ENCODE results near the gene CDH15. TPM values are rescaled to one million over a fixed set of nuclear protein-coding genes. Genes with fewer than 3 reads are reported as not detected.

Gene CDH15
- total RNA-seq, 1 donor from 2014 or later, result not detected

- Mint-ChIP-seq H3K27ac (no peak overlapping the region), H3K36me3 (ENCODE audit: low read depth) (peaks cover 40% of the 10 kb centered on the region)
These were observed 27.5 kb upstream of the CDH15 start for GRCh38 chr16:89143911-89144675.

GRCh38 chr16:89144681-89145080, 26.9 kb upstream of the CDH15 start:
- Mint-ChIP-seq H3K36me3 (ENCODE audit: low read depth) (peaks cover 45% of the 10 kb centered on the region), H3K9me3 (peaks cover 12% of the 10 kb centered on the region), H3K27me3 (ENCODE audit: low read depth) (no peaks in the 10 kb centered on the region), H3K4me1 (ENCODE audit: low read depth) (no peaks in the 10 kb centered on the region), H3K27ac (no peak overlapping the region), H3K4me3 (ENCODE audit: low read depth) (no peak overlapping the region)
- DNase-seq (ENCODE audit: low spot score), result no peak
- intact Hi-C loops (cut with micrococcal nuclease), result no loop called here

More at GRCh38 chr16:89143911-89144675, 27.5 kb upstream of the CDH15 start:
- peaks cover 6% of the 10 kb centered on the region for H3K9me3 Mint-ChIP-seq
- H3K27me3 Mint-ChIP-seq (ENCODE audit: low read depth), result no peaks in the 10 kb centered on the region
- DNase-seq (ENCODE audit: low spot score), result no peak
- no peaks in the 10 kb centered on the region for H3K4me1 Mint-ChIP-seq (ENCODE audit: low read depth)
- H3K4me3 Mint-ChIP-seq (ENCODE audit: low read depth), result no peak overlapping the region
- intact Hi-C loops (cut with micrococcal nuclease), result no loop called here

GRCh38 chr16:89145406-89146161, 26.0 kb upstream of the CDH15 start:
- Mint-ChIP-seq H3K27ac (no peak overlapping the region), H3K27me3 (ENCODE audit: low read depth) (no peaks in the 10 kb centered on the region), H3K4me3 (ENCODE audit: low read depth) (no peak overlapping the region), H3K36me3 (ENCODE audit: low read depth) (peaks cover 52% of the 10 kb centered on the region), H3K4me1 (ENCODE audit: low read depth) (no peaks in the 10 kb centered on the region), H3K9me3 (peaks cover 12% of the 10 kb centered on the region)
- no peak for DNase-seq (ENCODE audit: low spot score)
- intact Hi-C loops (cut with micrococcal nuclease), result no loop called here

- Mint-ChIP-seq H3K27ac (no peak overlapping the region), H3K4me3 (ENCODE audit: low read depth) (no peak overlapping the region), H3K36me3 (ENCODE audit: low read depth) (peaks cover 56% of the 10 kb centered on the region), H3K27me3 (ENCODE audit: low read depth) (no peaks in the 10 kb centered on the region), H3K9me3 (peaks cover 12% of the 10 kb centered on the region), H3K4me1 (ENCODE audit: low read depth) (no peaks in the 10 kb centered on the region)
- no peak for DNase-seq (ENCODE audit: low spot score)
- intact Hi-C loops (cut with micrococcal nuclease), result no loop called here
These were observed 25.1 kb upstream of the CDH15 start for GRCh38 chr16:89146211-89147005.

GRCh38 chr16:89147085-89147817, 24.3 kb upstream of the CDH15 start:
- intact Hi-C loops (cut with micrococcal nuclease), result no loop called here
- no peak for DNase-seq (ENCODE audit: low spot score)
- H3K4me1 Mint-ChIP-seq (ENCODE audit: low read depth), result no peaks in the 10 kb centered on the region

GRCh38 chr16:89149386-89149785, 22.2 kb upstream of the CDH15 start:
- DNase-seq (ENCODE audit: low spot score), result no peak
- intact Hi-C loops (cut with micrococcal nuclease), result no loop called here
- H3K27ac Mint-ChIP-seq, result no peak overlapping the region
- no peaks in the 10 kb centered on the region for H3K4me1 Mint-ChIP-seq (ENCODE audit: low read depth)
- H3K27me3 Mint-ChIP-seq (ENCODE audit: low read depth), result no peaks in the 10 kb centered on the region
- H3K9me3 Mint-ChIP-seq, result peaks cover 12% of the 10 kb centered on the region
- H3K36me3 Mint-ChIP-seq (ENCODE audit: low read depth), result peaks cover 55% of the 10 kb centered on the region
- H3K4me3 Mint-ChIP-seq (ENCODE audit: low read depth), result no peak overlapping the region

More at GRCh38 chr16:89147085-89147817, 24.3 kb upstream of the CDH15 start:
- no peak overlapping the region for H3K4me3 Mint-ChIP-seq (ENCODE audit: low read depth)
- H3K27me3 Mint-ChIP-seq (ENCODE audit: low read depth), result no peaks in the 10 kb centered on the region
- H3K36me3 Mint-ChIP-seq (ENCODE audit: low read depth), result peaks cover 57% of the 10 kb centered on the region
- peaks cover 12% of the 10 kb centered on the region for H3K9me3 Mint-ChIP-seq
- no peak overlapping the region for H3K27ac Mint-ChIP-seq

GRCh38 chr16:89150090-89150835, 21.3 kb upstream of the CDH15 start:
- H3K27ac Mint-ChIP-seq, result no peak overlapping the region
- H3K36me3 Mint-ChIP-seq (ENCODE audit: low read depth), result peaks cover 55% of the 10 kb centered on the region
- H3K9me3 Mint-ChIP-seq, result peaks cover 12% of the 10 kb centered on the region
- intact Hi-C loops (cut with micrococcal nuclease), result no loop called here
- H3K27me3 Mint-ChIP-seq (ENCODE audit: low read depth), result no peaks in the 10 kb centered on the region
- no peak for DNase-seq (ENCODE audit: low spot score)
- H3K4me3 Mint-ChIP-seq (ENCODE audit: low read depth), result no peak overlapping the region
- H3K4me1 Mint-ChIP-seq (ENCODE audit: low read depth), result no peaks in the 10 kb centered on the region

GRCh38 chr16:89150981-89151380, 20.6 kb upstream of the CDH15 start:
- Mint-ChIP-seq H3K27me3 (ENCODE audit: low read depth) (no peaks in the 10 kb centered on the region), H3K36me3 (ENCODE audit: low read depth) (peaks cover 52% of the 10 kb centered on the region), H3K4me1 (ENCODE audit: low read depth) (no peaks in the 10 kb centered on the region), H3K4me3 (ENCODE audit: low read depth) (no peak overlapping the region), H3K27ac (no peak overlapping the region), H3K9me3 (peaks cover 12% of the 10 kb centered on the region)
- intact Hi-C loops (cut with micrococcal nuclease), result no loop called here
- DNase-seq (ENCODE audit: low spot score), result no peak

GRCh38 chr16:89152831-89153700, 18.5 kb upstream of the CDH15 start:
- Mint-ChIP-seq H3K4me1 (ENCODE audit: low read depth) (no peaks in the 10 kb centered on the region), H3K4me3 (ENCODE audit: low read depth) (no peak overlapping the region), H3K27me3 (ENCODE audit: low read depth) (no peaks in the 10 kb centered on the region), H3K9me3 (peaks cover 16% of the 10 kb centered on the region), H3K27ac (no peak overlapping the region), H3K36me3 (ENCODE audit: low read depth) (peaks cover 36% of the 10 kb centered on the region)
- intact Hi-C loops (cut with micrococcal nuclease), result no loop called here
- no peak for DNase-seq (ENCODE audit: low spot score)

GRCh38 chr16:89153848-89154271, 17.7 kb upstream of the CDH15 start:
- no peak overlapping the region for H3K4me3 Mint-ChIP-seq (ENCODE audit: low read depth)
- peaks cover 18% of the 10 kb centered on the region for H3K9me3 Mint-ChIP-seq
- intact Hi-C loops (cut with micrococcal nuclease), result no loop called here
- no peak for DNase-seq (ENCODE audit: low spot score)
- H3K36me3 Mint-ChIP-seq (ENCODE audit: low read depth), result peaks cover 28% of the 10 kb centered on the region
- no peaks in the 10 kb centered on the region for H3K27me3 Mint-ChIP-seq (ENCODE audit: low read depth)
- H3K27ac Mint-ChIP-seq, result no peak overlapping the region
- no peaks in the 10 kb centered on the region for H3K4me1 Mint-ChIP-seq (ENCODE audit: low read depth)
